ENCODE measurements around the gene ZNF14.

- TF ChIP-seq POLR2A (IDR thresholded peaks at IDR 0.05; ENCODE audit: low read length) (no peak), GATA1 (IDR thresholded peaks at IDR 0.05; ENCODE audit: low read depth, low read length) (no peak)
Measured at GRCh38 chr19:19746286-19747213, 13.6 kb upstream of the ZNF14 start.

Data from erythroblast (primary cell).